Neural crest cell (in vitro differentiated cells): Measurements from ENCODE around the gene FAM24B. TPM values are rescaled to one million over a fixed set of nuclear protein-coding genes. Genes with fewer than 3 reads are reported as not detected.

Experiments
- DNase-seq: peaks from one replicate; pipeline ENCODE4 v3.0.0; 2021; ENCODE audit warnings: low read depth, mixed read lengths, low spot score
- H3K27ac Mint-ChIP-seq: one replicate; pipeline ENCODE4 v1.8.0; 2021; ENCODE audit warnings: mild to moderate bottlenecking, mixed read lengths; ENCODE audit not compliant: unreplicated experiment
- H3K27me3 Mint-ChIP-seq: 2 replicates; pipeline ENCODE4 v1.8.0; 2021; ENCODE audit warnings: low read depth, mild to moderate bottlenecking, mixed read lengths
- H3K36me3 Mint-ChIP-seq: 2 replicates; pipeline ENCODE4 v1.8.0; 2021; ENCODE audit warnings: low read depth, mild to moderate bottlenecking, mixed read lengths
- H3K4me1 Mint-ChIP-seq: 2 replicates; pipeline ENCODE4 v1.8.0; 2021; ENCODE audit warnings: mixed read lengths
- H3K4me3 Mint-ChIP-seq: one replicate; pipeline ENCODE4 v1.8.0; 2021; ENCODE audit warnings: mild to moderate bottlenecking, mixed read lengths
- H3K9me3 Mint-ChIP-seq: 2 replicates; pipeline ENCODE4 v1.8.0; 2021; ENCODE audit warnings: mixed read lengths
- CTCF ChIP-seq: fragments of 200-600 bp; sonication (generic); conservative IDR thresholded peaks from 2 replicates; pipeline ENCODE4 v1.5.0; 2021; ENCODE audit warnings: antibody characterized with exemption, mild to moderate bottlenecking
- total RNA-seq: library from RNA; stranded (reverse); gene quantifications from 2 replicates; pipeline ENCODE4 v1.2.1, GENCODE V29; 2021

Gene FAM24B
- total RNA-seq, 1 donor from 2014 or later: not detected

GRCh38 chr10:122894261-122894944 lies 15.0 kb upstream of the FAM24B start:
- TF ChIP-seq CTCF: no peak
- Mint-ChIP-seq H3K36me3 (no peaks in the 10 kb centered on the region), H3K9me3 (no peaks in the 10 kb centered on the region), H3K27me3 (peaks cover 36% of the 10 kb centered on the region), H3K4me3 (no peak overlapping the region), H3K27ac (no peak overlapping the region), H3K4me1 (no peaks in the 10 kb centered on the region)
- no peak for DNase-seq

GRCh38 chr10:122884166-122884565 lies 4.8 kb upstream of the FAM24B start:
- DNase-seq: no peak
- Mint-ChIP-seq H3K36me3 (no peaks in the 10 kb centered on the region), H3K9me3 (no peaks in the 10 kb centered on the region), H3K27me3 (peaks cover 23% of the 10 kb centered on the region), H3K4me3 (no peak overlapping the region), H3K4me1 (no peaks in the 10 kb centered on the region), H3K27ac (no peak overlapping the region)
- no peak for TF ChIP-seq CTCF

- H3K4me3 Mint-ChIP-seq: no peak overlapping the region
- no peaks in the 10 kb centered on the region for H3K9me3 Mint-ChIP-seq
- TF ChIP-seq CTCF: no peak
- H3K27ac Mint-ChIP-seq: no peak overlapping the region
- peaks cover 20% of the 10 kb centered on the region for H3K27me3 Mint-ChIP-seq
- no peaks in the 10 kb centered on the region for H3K36me3 Mint-ChIP-seq
- DNase-seq: no peak
- H3K4me1 Mint-ChIP-seq: peaks cover 6% of the 10 kb centered on the region
Observed at GRCh38 chr10:122882766-122883165, 3.4 kb upstream of the FAM24B start.

- no peak for DNase-seq
- H3K4me3 Mint-ChIP-seq: no peak overlapping the region
- H3K36me3 Mint-ChIP-seq: no peaks in the 10 kb centered on the region
- no peaks in the 10 kb centered on the region for H3K9me3 Mint-ChIP-seq
- peaks cover 4% of the 10 kb centered on the region for H3K27me3 Mint-ChIP-seq
- peaks cover 27% of the 10 kb centered on the region for H3K4me1 Mint-ChIP-seq
- no peak overlapping the region for H3K27ac Mint-ChIP-seq
- no peak for TF ChIP-seq CTCF
Observed at GRCh38 chr10:122878799-122879338, 512 bp downstream of the FAM24B start.

GRCh38 chr10:122877264-122877663 lies 2.1 kb downstream of the FAM24B start:
- DNase-seq: no peak
- Mint-ChIP-seq H3K4me1 (peaks cover 27% of the 10 kb centered on the region), H3K9me3 (no peaks in the 10 kb centered on the region), H3K27ac (no peak overlapping the region), H3K27me3 (peaks cover 3% of the 10 kb centered on the region), H3K4me3 (no peak overlapping the region), H3K36me3 (no peaks in the 10 kb centered on the region)
- TF ChIP-seq CTCF: no peak
